ENCODE results near the gene ALOX15.
"Not testable (repeated sequence)": the region's sequence is repeated elsewhere in the genome, so short reads cannot be mapped to it uniquely, and the experiment has no call there.

Gene ALOX15

DNA sequence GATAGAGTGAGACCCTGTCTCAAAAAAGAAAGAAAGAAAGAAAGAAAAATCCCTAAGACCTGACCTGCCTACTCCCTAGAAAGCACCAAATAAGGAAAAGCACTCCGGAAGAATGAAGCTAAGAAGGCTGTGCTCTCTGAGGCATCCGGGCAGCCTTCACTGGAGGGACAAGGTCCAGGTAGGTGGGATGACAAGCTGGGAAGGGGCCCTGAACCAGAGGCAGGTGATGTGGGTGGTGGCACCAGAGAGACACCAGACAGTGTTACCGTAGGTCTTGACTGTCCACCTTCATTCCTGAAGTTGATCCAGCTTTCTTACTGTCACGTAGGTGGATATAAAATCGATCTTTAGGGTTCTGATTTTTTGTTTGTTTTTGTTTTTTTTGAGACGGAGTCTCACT is 30.8 kb downstream of the ALOX15 start:
- no peak for DNase-seq

DNA sequence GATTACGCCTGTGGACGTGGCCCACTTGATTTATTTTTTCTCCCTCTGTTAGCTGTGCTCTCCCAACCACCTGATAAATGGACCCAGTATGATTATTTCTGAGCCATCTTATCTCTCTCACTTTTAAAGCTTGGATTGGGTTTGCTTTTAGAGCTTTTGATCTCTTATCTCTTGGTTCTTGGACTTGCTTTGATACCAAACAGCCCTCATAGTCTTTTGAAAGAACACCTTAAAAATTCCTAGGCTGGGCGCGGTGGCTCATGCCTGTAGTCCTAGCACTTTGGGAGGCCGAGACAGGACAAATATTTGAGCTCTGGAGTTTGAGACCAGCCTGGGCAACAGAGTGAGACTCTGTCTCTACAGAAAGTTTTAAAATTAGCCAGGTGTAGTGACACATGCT is 31.3 kb downstream of the ALOX15 start:
- no peak for DNase-seq

DNA sequence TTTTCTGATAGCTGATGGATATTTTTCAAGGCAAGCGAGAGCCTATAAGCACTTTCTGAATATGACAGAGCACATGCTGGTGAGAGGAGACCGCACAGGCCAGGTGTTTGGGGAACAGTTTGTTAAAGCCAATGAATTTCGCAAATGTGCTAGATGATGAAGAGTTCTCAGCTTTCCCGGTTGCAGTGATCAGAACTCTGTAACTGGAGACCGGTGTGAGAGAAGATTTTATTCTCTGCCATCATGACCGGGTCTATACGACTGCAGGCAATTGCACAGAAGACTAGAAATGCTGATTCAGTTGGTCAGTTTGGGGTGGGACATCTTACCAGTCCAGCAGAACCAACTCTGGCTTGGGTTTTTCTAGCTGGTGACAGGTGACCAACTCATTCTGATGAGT is 31.7 kb downstream of the ALOX15 start:
- DNase-seq = no peak

DNA sequence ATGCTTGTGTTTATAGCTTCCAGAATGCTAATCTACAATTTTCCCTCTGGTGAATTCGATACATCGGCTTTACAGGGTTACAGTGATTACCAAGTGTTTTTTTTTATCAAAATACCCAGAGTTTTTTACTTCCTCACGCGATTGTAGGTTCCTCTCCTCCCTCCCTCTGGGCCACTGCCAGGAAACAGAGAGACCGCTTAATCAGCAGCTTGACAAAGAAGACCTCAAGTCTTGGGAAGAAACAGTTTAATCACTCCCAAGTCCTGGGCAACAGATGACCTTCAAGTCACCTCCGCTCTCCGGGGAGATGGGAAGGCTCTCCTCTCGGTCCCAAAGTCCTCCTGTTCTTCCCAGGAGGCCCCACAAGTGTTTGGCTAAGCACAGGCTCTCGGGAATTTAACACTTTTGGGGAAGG is 33.7 kb downstream of the ALOX15 start:
- no peak for DNase-seq

DNA sequence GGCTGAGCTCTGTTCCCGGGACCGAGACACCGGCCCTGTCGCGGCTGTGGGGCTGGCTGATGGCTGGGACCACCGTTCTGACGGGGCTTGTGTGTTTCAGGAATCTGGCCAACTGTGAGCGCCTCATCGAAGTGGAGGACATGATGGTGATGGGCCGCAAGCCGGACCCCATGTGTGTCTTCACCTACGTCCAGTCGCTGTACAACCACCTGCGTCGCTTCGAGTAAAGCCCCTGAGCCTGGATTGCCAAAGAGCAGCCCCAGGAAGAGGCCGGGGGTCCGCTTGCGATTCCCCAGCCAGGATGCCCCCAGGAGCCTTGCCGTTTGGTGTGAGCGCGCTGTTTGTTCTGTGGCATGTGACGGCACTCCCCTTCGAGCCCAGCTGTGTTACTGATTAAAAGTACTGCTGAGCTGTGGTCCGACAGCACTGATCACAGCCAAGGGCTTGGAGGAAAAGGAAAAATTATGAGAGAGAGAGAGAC is 34.2 kb downstream of the ALOX15 start:
- no peak for DNase-seq

DNA sequence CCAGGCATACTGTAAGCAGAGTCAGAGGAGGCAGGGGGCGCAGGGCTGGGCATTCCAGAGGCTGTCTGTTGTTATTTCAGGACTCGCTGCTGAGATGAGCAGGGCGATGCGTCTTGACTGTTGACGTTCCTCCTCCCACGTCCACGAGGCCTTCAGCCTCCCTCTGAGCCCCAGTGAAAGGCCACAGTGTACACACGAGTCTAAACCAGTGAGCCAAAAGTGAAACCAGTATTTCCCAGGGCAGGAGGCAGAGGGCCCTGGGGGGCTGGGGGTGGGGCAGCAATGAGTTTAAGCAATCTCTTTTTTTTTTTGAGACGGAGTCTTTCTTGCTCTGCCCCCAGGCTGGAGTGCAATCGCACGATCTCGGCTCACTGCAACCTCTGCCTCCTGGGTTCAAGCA is 35.7 kb downstream of the ALOX15 start:
- no peak for DNase-seq

DNA sequence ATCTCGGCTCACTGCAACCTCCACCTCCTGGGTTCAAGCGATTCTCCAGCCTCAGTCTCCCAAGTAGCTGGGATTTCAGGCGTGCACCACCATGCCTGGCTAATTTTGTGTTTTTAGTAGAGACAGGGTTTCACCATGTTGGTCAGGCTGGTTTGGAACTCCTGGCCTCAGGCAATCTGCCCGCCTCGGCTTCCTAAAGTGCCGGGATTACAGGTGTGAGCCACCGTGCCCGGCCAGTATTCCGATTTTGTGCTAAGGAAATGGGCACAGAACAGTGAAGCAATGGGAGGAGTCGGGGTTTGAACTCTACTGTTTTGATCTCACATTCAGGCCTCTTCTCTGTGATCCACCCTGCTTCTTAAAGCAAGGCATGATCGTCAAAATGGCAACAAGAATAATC is 36.7 kb downstream of the ALOX15 start:
- DNase-seq = not testable (repeated sequence)

DNA sequence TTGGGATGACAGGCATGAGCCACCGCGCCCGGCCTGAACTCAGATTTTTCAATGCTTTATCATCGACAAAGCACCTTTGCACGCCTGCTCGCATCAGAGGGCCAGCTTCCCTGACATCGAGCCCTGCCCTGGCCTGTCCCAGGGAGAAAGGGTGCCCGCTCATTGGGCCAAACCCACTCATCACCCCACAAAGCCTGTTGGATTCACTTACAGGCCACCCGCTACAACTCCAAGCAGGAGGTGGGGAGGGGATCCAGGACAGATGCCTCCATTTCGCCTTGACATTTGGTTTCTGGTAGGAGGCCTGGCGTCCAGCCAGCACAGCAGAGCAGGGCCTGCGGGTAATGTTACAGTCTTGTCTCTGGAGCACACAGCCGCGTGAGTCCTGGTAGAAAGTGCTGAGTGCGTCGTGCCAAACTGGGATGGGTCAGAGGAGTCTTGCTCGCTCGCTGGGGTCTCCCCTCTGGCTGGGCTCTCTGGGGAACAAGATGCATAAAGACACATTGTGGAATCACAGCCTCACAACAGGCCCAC is 37.3 kb downstream of the ALOX15 start:
- DNase-seq = no peak

DNA sequence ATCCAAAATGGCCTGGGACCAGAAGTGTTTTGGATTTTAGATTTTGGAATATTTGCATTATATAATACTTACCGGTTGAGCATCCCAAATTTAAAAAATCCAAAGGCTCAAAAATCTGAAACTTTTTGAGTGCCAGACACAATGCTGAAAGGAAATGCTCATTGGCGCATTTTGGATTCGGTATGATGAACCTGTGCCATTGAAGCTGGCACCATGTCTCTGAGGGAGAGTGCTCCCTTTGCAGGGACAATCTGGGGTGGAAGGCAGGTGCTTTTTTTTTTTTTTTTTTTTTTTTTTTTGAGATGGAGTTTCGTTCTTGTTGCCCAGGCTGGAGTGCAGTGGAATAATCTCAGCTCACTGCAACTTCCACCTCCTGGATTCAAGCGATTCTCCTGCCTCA is 39.4 kb downstream of the ALOX15 start:
- no peak for DNase-seq

DNA sequence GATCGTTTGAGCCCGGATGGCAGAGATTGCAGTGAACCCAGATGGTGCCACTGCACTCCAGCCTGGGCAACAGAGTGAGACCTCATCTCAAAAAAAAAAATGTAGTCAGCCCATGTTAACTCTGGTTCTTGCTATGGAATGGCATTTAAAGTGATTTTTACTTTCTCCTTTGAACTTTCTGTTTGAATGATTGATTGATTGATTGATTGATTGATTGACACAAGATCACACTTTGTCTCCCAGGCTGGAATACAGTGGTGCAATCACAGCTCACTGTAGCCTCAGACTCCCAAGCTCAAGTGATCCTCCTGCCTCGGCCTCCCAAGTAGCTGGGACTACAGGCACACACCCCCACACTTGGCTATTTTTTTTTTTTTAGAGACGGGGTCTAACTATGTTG is 40.2 kb downstream of the ALOX15 start:
- DNase-seq = no peak

DNA sequence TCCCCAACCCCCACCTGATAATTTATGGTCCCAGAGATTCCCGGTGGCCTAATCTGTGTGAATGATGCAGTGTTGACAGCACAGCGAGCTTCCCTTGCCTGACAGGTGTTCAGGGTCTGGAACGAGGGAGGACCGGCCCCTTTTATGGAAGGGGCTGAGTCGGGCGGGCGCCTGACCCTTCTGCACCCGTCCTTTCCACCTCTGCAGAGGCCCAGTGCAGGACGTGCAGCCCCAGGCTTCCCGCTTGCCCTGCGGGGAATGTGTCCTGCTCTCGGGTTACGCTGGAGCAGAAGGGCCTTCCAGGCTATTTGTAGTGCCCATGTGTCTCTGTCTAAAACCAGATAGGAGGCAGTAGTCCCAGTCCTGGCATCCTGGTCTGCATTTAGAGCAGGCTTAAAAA is 40.9 kb downstream of the ALOX15 start:
- DNase-seq = no peak

DNA sequence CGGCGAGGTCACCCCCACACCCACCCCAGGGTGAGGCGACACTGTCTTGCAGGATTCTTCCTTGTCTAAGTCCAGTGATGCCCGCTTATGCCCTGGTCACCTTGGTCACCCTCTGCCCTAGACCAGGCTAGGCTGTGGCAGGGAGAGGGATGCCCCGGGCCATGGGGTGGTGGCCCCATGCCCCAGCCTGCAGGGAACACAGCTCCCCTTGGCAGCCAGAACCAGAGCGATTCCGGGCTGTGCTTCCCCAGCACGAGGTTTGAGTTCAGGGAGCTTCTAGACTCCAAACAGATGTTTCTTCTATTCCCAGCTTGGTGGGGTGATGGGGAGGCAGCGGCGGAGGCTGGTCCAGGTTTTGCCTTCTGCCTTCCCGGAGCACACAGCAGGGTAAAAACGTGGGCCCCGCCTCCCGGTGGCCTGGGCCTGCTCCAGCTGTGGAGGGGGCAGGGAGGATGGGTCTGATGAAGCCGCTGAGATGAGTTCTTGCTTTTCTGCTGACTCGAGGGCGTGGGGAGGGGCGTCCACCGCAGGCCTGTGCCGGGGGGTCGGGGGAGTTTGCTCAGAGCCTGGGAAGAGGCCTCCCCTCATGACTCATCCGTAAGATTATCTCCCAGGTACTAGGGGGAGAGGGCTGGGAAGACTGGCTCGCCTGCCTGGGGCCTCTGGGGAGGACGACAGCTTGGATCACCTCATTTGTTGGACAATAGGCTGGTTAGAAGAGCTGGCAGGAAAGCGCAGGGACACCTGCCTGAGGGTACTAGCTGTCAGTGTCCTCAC is 41.8 kb downstream of the ALOX15 start:
- DNase-seq = no peak

DNA sequence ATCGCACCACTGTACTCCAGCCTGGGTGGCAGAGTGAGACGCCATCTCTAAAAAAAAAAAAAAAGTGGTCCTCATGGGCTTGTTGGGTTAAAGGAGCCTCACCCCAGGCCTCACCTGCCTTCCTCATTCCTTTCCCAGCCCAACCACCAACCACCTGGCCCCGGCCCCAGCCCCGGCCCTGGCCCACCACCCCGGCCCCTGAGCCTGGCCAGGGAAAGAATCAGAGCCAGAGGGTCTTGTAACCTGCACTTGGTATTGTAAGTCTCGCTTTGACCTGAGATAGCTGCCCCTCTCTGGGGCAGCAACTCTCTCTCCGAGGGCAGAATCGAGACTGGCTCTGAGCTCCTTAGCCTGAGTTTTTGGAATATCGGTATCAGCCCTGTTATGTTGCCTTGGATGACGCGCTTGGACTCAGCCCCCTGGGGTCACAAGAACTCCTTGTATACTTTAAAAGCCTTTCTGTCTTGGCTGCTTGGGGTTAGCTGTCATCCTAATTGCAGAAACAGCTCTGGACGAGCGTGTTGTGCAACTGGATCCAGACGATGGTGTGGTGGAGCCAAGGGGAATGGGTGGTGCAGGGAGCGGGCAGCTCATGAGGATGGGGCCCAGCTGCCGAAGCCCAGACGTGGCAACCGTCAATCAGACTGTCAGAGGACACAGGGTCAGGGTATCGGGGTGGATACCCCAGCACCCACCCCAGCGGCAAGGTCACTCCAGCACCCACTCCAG is 42.5 kb downstream of the ALOX15 start:
- DNase-seq = no peak

DNA sequence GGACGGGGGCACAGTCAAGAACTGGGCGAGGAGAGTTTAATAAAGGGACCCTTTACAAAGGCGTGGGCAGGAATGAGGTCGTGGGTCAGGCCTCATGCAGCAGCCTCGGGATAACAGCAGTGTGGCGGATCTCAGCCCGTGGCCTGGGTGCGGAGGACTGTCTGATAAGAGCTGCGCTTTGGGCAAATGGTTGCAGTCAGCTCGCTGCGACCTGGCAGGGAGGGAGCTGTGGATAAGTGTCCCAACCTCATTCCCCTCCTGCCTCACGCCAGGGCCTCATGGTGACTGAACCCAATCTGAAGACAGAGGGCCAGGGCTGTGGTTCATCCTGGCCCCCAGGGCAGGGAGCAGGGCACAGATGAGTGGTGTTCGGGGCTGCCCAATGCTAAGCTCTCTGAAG is 43.5 kb downstream of the ALOX15 start:
- no peak for DNase-seq

DNA sequence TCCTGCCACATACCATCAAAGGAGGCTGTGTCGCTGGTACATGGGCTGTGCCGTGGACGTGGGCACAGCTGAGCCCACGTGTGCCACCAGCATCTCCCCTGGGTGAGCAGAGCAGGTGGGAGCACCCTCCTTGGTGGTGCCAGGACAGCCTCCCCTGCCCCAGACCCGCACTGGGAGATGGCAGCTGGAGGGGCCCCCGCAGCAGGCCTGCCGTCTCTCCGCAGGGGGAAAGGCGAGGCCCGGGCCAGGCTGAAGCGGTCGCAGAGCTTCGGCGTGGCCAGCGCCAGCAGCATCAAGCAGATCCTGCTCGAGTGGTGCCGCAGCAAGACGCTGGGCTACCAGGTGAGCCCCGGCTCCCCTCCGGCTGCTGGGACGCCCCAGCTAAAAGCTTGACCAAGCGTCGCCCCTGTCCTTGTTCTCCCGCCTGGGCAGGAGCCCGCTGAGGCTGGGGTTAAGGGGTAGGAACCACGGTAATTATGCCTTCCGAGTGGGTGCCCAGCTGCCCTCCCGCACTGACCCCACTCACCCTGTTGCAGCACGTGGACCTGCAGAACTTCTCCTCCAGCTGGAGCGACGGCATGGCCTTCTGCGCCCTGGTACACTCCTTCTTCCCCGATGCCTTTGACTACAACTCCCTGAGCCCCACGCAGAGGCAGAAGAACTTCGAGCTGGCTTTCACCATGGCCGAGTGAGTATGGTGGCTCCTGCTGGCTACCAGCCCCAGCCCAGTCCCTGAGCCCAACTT is 44.7 kb downstream of the ALOX15 start:
- no peak for DNase-seq

DNA sequence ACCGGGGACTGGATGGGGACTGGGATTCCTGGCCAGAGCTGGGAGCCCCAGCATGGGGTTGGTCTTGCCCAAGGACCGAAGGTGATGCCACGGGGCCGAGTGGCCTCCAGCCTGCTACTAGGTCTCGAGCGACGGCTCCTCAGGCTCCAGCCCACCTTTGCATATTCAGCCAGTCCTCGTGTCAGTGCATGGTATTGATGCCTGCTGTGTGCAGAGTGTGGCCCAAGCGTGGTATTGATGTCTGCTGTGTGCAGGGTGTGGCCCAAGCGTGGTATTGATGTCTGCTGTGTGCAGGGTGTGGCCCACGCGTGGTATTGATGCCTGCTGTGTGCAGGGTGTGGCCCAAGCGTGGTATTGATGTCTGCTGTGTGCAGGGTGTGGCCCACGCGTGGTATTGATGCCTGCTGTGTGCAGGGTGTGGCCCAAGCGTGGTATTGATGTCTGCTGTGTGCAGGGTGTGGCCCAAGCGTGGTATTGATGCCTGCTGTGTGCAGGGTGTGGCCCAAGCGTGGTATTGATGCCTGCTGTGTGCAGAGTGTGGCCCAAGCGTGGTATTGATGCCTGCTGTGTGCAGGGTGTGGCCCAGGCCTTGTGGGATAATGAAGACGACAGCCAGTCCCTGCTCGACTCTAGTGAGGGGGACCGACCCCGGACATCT is 45.7 kb downstream of the ALOX15 start:
- DNase-seq = not testable (repeated sequence)

DNA sequence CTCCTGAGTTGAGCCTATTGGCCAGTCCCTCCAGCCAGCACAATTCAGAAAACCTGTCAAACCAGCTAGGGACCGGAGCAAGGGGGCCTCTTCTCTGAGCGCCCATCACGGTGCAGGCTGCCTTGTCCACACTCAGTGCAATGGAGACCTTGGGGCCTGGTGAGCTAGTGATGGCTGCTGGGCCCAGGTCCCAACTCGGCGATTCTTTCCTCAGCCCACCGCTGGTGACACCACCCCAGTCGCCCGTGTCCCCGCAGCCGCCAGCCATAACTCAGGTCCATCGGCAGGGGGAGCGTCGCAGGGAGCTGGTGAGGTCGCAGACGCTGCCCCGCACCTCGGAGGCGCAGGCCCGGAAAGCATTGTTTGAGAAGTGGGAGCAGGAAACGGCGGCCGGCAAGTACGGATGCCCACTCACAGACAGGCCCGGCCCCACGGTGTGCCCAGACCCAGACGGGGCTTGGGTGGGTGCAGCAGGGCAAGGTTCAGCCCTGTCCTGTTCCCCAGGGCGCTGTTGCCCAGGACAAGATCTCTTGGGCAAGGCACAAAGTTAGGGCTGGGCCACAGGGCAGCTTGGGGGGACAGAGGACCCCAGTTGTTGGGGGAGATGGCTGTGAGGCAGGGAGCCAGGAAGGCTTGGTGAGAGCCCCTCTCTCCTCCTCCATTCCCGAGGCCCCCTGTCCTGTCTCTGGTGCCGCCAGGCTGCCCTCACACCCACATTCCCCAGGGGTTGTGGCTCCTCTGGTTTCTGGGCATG is 46.4 kb downstream of the ALOX15 start:
- DNase-seq = peak; percentile 36 to 37

DNA sequence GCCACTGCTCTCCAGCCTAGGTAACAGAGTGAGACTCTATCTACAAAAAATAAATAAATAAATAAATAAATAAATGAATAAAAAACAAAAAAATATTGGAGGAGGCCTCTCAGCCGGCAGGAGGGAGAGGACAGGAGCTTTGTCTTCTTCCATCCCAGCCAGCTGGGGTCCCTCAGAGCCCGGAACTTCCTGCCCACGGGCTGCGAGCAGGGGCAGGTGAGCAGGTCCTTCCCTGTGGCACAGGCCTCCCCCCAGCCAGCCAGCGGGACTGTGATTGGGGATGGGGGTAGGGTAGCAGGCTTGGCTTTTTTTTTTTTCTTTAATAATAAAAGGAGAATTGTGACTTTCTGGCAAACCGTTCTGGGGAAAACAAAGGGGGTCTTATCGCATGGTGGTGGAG is 47.1 kb downstream of the ALOX15 start:
- no peak for DNase-seq

DNA sequence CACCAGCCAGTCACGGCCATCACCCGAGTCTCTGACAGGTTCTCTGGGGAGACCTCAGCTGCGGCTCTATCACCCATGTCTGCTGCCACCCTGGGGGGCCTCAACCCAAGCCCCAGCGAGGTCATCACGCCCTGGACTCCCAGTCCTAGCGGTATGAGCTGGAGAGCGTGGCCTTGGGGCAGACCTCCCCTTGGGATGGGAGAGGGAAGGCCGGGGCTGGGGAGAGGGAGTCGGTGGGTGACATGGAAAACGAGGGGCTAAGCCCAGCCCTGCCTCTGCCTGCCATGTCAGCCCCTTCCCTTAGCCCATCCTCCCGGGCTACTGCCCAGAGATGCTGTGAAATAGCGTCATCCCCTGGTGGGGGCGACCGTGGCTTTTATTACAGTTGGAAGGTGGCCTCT is 48.5 kb downstream of the ALOX15 start:
- no peak for DNase-seq

DNA sequence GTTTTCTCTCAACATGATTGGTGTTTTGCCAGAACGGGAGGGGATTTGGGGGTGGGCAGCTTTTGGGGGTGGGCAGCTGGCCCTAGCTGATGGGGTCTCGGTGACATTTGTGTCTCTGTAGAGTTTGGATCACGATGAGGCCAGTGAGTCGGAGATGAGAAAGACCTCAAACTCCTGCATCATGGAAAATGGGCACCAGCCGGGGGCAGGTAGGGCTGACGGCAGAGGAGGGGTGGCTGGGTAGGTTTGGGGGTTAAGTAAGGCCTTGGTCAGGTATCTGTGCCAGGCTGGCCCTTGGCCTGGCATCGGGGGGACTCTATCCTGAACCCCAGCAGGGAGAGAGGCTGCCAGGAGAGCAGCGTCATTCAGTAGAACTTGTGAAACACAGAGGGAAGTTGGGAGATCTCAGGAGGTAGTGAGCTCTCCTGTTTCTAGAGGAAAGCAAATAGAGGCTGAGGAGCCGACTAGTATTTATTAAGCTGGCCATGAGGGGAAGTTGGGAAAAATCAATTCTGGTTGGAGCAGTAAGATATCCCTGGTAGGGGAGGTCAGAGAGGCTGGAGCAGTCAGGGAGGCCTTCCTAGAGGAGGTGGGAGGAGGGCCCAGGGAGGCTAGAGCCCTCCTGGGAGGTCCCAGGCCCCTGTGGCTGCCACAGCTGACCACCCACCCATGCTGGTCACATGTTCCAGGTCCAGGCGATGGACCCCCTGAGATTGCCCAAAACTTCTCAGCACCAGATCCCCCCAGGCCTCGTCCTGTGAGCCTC is 49.1 kb downstream of the ALOX15 start:
- no peak for DNase-seq

DNA sequence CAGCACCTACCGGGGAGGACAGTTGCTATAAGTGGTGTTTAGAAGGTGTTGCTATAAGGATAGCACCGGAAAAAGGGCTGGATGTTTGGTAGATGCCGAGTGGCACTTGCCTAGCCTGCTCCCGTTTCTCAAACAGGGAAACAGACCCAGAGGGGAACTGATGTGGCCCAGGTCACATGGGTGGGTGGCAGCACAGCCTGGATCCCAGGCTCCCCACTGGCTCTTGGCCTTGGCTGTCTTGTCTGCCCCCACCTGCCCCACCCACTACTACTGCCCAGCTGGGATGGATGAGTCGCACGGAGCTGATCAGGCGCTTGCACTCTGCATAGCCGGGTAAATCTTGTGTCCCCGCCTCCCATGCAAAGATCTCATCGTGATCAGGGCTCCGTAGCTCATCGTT is 49.9 kb downstream of the ALOX15 start:
- no peak for DNase-seq
